ENCODE data around the gene PITRM1.

DNA sequence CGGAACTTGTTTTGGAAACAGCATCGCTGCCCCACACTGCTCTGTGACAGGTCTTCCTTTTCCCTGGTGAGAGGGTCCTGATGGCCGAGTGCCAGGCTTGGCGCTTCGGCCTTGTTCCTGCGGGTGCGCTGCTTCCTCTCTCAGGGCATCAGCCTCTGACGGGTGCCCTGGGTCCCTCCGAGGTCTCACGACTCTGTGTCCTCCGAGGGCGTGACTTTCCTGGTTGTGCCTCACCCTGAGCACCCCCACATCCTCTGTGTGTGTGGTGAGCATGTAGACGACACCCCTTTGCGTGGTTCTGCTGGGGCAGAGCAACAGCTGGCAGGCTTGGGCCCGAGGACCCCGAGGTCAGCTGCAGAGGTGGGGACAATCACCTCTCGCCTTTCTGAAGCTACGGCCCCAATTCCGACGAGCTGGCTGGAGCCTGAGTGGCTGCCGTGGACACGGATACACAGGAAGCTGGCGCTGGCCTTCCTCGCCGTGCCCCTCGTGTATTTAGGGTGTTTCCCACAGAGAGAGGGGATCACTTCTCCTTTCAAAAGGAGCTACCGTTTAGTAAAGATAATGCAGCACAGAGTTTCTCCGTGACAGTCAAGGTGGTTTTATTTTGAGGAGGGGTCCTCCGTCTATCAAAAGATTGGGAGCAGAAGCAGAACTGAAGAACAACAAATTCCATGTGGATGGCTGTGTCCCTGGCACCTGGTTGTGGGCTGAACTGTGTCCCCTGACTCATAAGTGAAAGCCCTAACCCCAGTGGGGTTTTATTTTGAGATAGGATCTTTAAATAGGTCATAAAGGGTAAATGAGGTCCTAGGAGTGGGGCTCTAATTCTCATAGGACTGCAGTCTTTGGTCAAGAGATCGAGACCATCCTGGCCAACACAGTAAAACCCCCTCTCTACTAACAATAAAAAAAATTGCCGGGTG lies 36.2 kb upstream of the PITRM1 start:
- TF ChIP-seq POLR2A (IDR thresholded peaks at IDR 0.05; ENCODE audit: low read depth, low read length): no peak
- no peak for TF ChIP-seq POLR2AphosphoS5 (IDR thresholded peaks at IDR 0.05; ENCODE audit: low read depth, low read length)
- no peak for TF ChIP-seq TAF1 (IDR thresholded peaks at IDR 0.05; ENCODE audit: borderline replicate concordance, low read depth, low read length)
